Measurements from ENCODE around the gene ATP5ME. TPM values are rescaled to one million over a fixed set of nuclear protein-coding genes. Genes with fewer than 3 reads are reported as not detected.
A peak's percentile ranks its signal among the peaks of the same experiment; 100 is the strongest.

Gene ATP5ME
- total RNA-seq, 2 experiments from 2014 or later = 109 to 126 TPM

DNA sequence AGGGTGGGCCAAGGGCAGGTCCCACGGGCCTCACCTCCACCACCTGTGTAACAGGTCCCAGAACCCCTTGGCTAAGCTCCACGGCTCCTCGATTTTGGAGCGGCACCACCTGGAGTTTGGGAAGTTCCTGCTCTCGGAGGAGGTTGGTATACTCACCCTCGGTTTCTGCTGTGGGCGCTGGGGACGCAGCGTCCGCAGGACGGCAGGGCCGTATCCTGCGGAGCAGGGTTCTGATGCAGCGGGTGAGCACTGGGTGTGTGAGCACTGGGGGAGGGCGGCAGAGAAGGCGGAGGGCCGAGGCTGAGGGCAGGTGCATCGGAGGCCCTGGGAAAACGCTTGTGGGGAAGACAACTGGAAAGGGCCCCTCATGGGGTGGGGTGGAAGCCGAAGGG lies 11.0 kb downstream of the ATP5ME start:
- H3K27ac Mint-ChIP-seq = peak overlapping the region; percentile 80
- ChIA-PET CTCF (no interaction called here), POLR2A (interaction anchor here (1.1 to 4.3 kb wide), 2 partner anchors 11 to 119 kb away, joined by 3 to 64 read pairs; partner anchors contain the start of genes ATP5ME and MYL5)
- peak overlapping the region; percentile 88 for H3K4me3 Mint-ChIP-seq
- intact Hi-C loops (cut with DNase I, micrococcal nuclease) = loop anchor here (5.0 kb wide), 3 partner anchors 119 to 326 kb away; partner anchors contain the start of genes PIGG (in 1 of the 2), ZNF141 (in 1 of the 2) and ZNF721 (in 1 of the 2)
- H3K9me3 ChIP-seq (ENCODE audit: control insufficient read depth in 1 of 2, insufficient read depth in 1 of 2, low read length in 2 of 2) = no peaks in the 10 kb centered on the region
- peaks cover 10% of the 10 kb centered on the region for H3K4me1 Mint-ChIP-seq (ENCODE audit: low read depth)
- H3K9me3 Mint-ChIP-seq = no peaks in the 10 kb centered on the region
- peak overlapping the region; percentile 86 for H3K4me3 ChIP-seq (ENCODE audit: low read length)
- peaks cover 5% of the 10 kb centered on the region for H3K36me3 Mint-ChIP-seq (ENCODE audit: low read depth)
- no peaks in the 10 kb centered on the region for H3K36me3 ChIP-seq (ENCODE audit: insufficient read depth, low read length)
- DNase-seq = no peak
- TF ChIP-seq, protein P1, sequence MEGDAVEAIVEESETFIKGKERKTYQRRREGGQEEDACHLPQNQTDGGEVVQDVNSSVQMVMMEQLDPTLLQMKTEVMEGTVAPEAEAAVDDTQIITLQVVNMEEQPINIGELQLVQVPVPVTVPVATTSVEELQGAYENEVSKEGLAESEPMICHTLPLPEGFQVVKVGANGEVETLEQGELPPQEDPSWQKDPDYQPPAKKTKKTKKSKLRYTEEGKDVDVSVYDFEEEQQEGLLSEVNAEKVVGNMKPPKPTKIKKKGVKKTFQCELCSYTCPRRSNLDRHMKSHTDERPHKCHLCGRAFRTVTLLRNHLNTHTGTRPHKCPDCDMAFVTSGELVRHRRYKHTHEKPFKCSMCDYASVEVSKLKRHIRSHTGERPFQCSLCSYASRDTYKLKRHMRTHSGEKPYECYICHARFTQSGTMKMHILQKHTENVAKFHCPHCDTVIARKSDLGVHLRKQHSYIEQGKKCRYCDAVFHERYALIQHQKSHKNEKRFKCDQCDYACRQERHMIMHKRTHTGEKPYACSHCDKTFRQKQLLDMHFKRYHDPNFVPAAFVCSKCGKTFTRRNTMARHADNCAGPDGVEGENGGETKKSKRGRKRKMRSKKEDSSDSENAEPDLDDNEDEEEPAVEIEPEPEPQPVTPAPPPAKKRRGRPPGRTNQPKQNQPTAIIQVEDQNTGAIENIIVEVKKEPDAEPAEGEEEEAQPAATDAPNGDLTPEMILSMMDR (IDR thresholded peaks at IDR 0.05) = no peak
- peak; percentile 8 for ATAC-seq (ENCODE audit: poor library complexity)
- no peaks in the 10 kb centered on the region for H3K27me3 ChIP-seq (ENCODE audit: control insufficient read depth in 1 of 2, insufficient read depth in 2 of 2, low read length in 2 of 2)
- H3K27ac ChIP-seq (ENCODE audit: low read depth in 1 of 2, low read length in 2 of 2) = peak overlapping the region; percentile 59 to 62
- H3K4me1 ChIP-seq (ENCODE audit: insufficient read depth, low read length) = peaks cover 22% of the 10 kb centered on the region
- H3K27me3 Mint-ChIP-seq = no peaks in the 10 kb centered on the region

DNA sequence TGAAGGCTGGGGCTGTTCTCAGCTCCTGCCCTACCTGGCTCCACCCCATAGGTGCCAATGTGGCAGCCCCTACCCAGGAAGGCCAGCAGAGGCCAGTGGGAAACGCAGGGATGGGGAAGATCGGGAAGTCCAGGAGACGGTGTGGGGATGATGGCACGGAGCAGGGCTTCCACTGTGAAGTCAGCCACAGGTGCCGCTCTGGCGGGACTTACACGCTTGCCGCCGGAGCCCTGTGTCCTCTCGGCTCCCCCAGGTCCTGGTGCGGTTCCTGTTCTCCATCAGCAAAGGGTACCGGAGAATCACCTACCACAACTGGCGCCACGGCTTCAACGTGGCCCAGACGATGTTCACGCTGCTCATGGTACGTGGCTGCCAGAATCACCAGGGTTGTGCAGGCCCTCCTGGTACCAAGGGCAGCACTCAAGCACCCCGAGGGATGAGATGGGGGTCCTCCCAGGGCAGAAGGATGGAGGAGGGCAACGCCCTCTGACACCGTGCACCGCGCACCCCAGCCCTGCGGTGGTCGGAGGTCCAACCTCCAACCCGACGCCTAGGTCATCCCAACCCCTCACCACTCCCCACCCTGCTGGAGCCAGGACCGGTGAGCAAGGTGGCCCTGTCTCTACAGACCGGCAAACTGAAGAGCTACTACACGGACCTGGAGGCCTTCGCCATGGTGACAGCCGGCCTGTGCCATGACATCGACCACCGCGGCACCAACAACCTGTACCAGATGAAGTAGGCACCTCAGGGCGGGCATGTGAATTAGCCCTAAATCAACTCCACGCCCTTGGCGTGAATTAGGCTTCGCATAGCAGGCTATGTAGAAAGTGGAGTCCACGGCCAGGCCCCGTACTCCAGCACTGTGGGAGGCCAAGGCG lies 12.0 kb downstream of the ATP5ME start:
- no peak overlapping the region for H3K27ac ChIP-seq (ENCODE audit: low read depth in 1 of 2, low read length in 2 of 2)
- H3K4me1 ChIP-seq (ENCODE audit: insufficient read depth, low read length) = peaks cover 22% of the 10 kb centered on the region
- H3K27me3 ChIP-seq (ENCODE audit: control insufficient read depth in 1 of 2, insufficient read depth in 2 of 2, low read length in 2 of 2) = no peaks in the 10 kb centered on the region
- POLR2A ChIA-PET = interaction anchor here (1.1 to 4.3 kb wide), 2 partner anchors 12 to 120 kb away, joined by 3 to 64 read pairs; partner anchors contain the start of genes ATP5ME and MYL5
- CTCF ChIA-PET = no interaction called here
- no peaks in the 10 kb centered on the region for H3K9me3 ChIP-seq (ENCODE audit: control insufficient read depth in 1 of 2, insufficient read depth in 1 of 2, low read length in 2 of 2)
- ATAC-seq (ENCODE audit: poor library complexity) = no peak
- TF ChIP-seq, protein P1 (IDR thresholded peaks at IDR 0.05) = no peak
- Mint-ChIP-seq H3K9me3 (no peaks in the 10 kb centered on the region), H3K27ac (peak overlapping the region; percentile 80), H3K27me3 (no peaks in the 10 kb centered on the region), H3K36me3 (ENCODE audit: low read depth) (peaks cover 5% of the 10 kb centered on the region), H3K4me3 (peak overlapping the region; percentile 88), H3K4me1 (ENCODE audit: low read depth) (peaks cover 10% of the 10 kb centered on the region)
- intact Hi-C loops (cut with DNase I, micrococcal nuclease) = loop anchor here (5.0 kb wide), 3 partner anchors 120 to 325 kb away; partner anchors contain the start of genes PIGG (in 1 of the 2), ZNF141 (in 1 of the 2) and ZNF721 (in 1 of the 2)
- no peak overlapping the region for H3K4me3 ChIP-seq (ENCODE audit: low read length)
- peak in 2 of 14 experiments; percentile 2 to 21 for DNase-seq
- H3K36me3 ChIP-seq (ENCODE audit: insufficient read depth, low read length) = no peaks in the 10 kb centered on the region

DNA sequence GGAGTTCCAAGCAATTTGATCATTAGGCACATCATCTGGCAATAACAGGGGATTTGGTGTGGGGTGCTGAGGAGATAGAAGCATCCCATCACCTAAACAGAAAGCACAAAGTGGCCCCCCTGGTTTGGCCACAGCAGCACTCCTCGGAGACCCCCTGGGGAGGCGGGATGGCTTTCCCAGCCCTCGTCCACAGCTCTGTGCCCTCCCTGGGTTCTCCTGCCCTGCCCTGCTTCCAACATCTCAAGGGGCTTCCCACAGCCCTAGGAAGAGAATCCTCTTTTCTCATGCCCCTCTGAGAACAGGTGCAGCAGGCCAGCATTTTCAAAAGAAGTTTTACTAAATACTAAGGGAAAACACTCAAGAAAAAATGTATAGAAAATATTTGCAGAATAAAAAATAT lies 12.8 kb downstream of the ATP5ME start:
- Mint-ChIP-seq H3K4me3 (peak overlapping the region; percentile 34), H3K9me3 (no peaks in the 10 kb centered on the region), H3K4me1 (ENCODE audit: low read depth) (peaks cover 10% of the 10 kb centered on the region), H3K27ac (peak overlapping the region; percentile 28), H3K36me3 (ENCODE audit: low read depth) (peaks cover 5% of the 10 kb centered on the region), H3K27me3 (no peaks in the 10 kb centered on the region)
- DNase-seq (peak in 1 of 14 experiments; percentile 1), ATAC-seq (ENCODE audit: poor library complexity) (no peak)
- Histone ChIP-seq H3K9me3 (ENCODE audit: control insufficient read depth in 1 of 2, insufficient read depth in 1 of 2, low read length in 2 of 2) (no peaks in the 10 kb centered on the region), H3K4me3 (ENCODE audit: low read length) (no peak overlapping the region), H3K27me3 (ENCODE audit: control insufficient read depth in 1 of 2, insufficient read depth in 2 of 2, low read length in 2 of 2) (no peaks in the 10 kb centered on the region), H3K27ac (ENCODE audit: low read depth in 1 of 2, low read length in 2 of 2) (no peak overlapping the region), H3K36me3 (ENCODE audit: insufficient read depth, low read length) (no peaks in the 10 kb centered on the region), H3K4me1 (ENCODE audit: insufficient read depth, low read length) (peaks cover 22% of the 10 kb centered on the region)
- ChIA-PET CTCF (no interaction called here), POLR2A (no interaction called here)
- TF ChIP-seq, protein P1 (IDR thresholded peaks at IDR 0.05) = no peak
- intact Hi-C loops (cut with DNase I, micrococcal nuclease) = loop anchor here (5.0 kb wide), 3 partner anchors 121 to 324 kb away; partner anchors contain the start of genes PIGG (in 1 of the 2), ZNF141 (in 1 of the 2) and ZNF721 (in 1 of the 2)
